Activated CD4-positive, alpha-beta T cell treated with anti-CD3 and anti-CD28 coated beads for 48 hours (primary cell): ENCODE data around the gene GRHL3.

Experiments
- DNase-seq: peaks from one replicate; pipeline ENCODE4 v3.0.0-alpha.2; 2020

The GRHL3 gene

GRCh38 chr1:24374891-24375786, 56.0 kb downstream of the GRHL3 start:
- no peak for DNase-seq

- DNase-seq: no peak
These were observed 60.7 kb downstream of the GRHL3 start for GRCh38 chr1:24379733-24380315.

GRCh38 chr1:24380508-24380907, 61.4 kb downstream of the GRHL3 start:
- DNase-seq: no peak

GRCh38 chr1:24381256-24381655, 62.1 kb downstream of the GRHL3 start:
- no peak for DNase-seq

GRCh38 chr1:24382165-24382577, 63.0 kb downstream of the GRHL3 start:
- DNase-seq: no peak

- no peak for DNase-seq
These were observed 64.3 kb downstream of the GRHL3 start for GRCh38 chr1:24383381-24383940.

- peak; percentile 70 for DNase-seq
These were observed 65.3 kb downstream of the GRHL3 start for GRCh38 chr1:24384251-24385090.

GRCh38 chr1:24385160-24385940, 66.2 kb downstream of the GRHL3 start:
- peak; percentile 67 for DNase-seq

- DNase-seq: no peak
These were observed 67.1 kb downstream of the GRHL3 start for GRCh38 chr1:24386241-24386640.

GRCh38 chr1:24386931-24387330, 67.8 kb downstream of the GRHL3 start:
- no peak for DNase-seq

- no peak for DNase-seq
These were observed 68.5 kb downstream of the GRHL3 start for GRCh38 chr1:24387636-24388175.

- no peak for DNase-seq
These were observed 69.3 kb downstream of the GRHL3 start for GRCh38 chr1:24388331-24388885.

- no peak for DNase-seq
These were observed 70.1 kb downstream of the GRHL3 start for GRCh38 chr1:24389231-24389678.

- DNase-seq: peak; percentile 80
These were observed 72.0 kb downstream of the GRHL3 start for GRCh38 chr1:24390924-24391782.

GRCh38 chr1:24391882-24392603, 72.9 kb downstream of the GRHL3 start:
- peak; percentile 80 for DNase-seq

- DNase-seq: peak; percentile 14
These were observed 73.4 kb downstream of the GRHL3 start for GRCh38 chr1:24392604-24392946.

- DNase-seq: no peak
These were observed 74.0 kb downstream of the GRHL3 start for GRCh38 chr1:24392982-24393650.

- DNase-seq: no peak
These were observed 74.7 kb downstream of the GRHL3 start for GRCh38 chr1:24393892-24394291.

GRCh38 chr1:24400065-24400464, 80.9 kb downstream of the GRHL3 start:
- DNase-seq: no peak
